Measurements from ENCODE around the gene GLRX5.

Gene GLRX5

DNA sequence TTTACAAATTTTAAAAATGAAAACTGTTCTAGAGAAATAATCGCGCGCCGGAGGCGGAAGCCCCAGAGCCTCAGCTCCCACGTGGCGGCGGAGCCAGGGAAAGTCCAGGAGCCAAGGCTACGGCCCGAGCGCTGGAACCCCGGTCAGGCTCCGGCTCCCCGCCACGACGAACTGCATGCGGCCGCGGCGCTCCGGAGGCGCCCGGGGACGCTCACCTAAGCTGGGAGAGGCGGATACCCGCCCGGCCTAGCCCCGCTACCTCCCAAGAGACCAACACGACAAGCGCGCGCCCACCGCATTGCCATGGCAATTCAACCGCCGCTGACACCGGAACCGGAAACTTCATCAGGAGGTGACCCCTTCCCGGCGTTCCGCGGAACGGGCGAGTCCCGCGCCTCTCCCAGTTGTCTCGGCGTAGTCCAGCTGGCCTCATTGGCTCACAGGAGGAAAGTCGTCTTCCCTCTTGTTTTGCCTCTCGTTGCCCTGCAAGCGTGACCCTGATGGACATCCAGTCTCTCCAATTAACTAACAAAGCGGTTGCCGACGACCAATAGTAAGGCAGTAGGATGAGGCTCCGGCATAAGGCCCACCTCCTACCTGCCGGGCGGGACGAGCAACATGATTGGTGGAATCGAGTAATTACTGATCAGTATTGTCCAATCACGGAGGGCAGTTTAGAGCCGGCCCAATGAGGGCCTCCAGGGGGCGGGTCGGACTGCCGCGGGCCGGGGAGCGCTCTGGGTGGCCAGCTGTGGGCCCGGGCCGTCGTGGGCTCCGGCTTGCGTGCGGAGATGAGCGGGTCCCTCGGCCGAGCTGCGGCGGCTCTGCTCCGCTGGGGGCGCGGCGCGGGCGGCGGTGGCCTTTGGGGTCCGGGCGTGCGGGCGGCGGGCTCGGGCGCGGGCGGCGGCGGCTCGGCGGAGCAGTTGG, at the start of gene GLRX5:
TSS of gene GLRX5 (plus strand) at position 752 of the 927 bp plus-strand sequence. CDS start at position 792, 40 bp downstream.
- peak; percentile 99 for DNase-seq (ENCODE audit: low spot score)

GRCh38 chr14:95485222-95485819, 49.5 kb upstream of the GLRX5 start:
- no peak for DNase-seq (ENCODE audit: low spot score)

- no peak for DNase-seq (ENCODE audit: low spot score)
Observed at GRCh38 chr14:95486875-95487668, 47.8 kb upstream of the GLRX5 start.

DNA sequence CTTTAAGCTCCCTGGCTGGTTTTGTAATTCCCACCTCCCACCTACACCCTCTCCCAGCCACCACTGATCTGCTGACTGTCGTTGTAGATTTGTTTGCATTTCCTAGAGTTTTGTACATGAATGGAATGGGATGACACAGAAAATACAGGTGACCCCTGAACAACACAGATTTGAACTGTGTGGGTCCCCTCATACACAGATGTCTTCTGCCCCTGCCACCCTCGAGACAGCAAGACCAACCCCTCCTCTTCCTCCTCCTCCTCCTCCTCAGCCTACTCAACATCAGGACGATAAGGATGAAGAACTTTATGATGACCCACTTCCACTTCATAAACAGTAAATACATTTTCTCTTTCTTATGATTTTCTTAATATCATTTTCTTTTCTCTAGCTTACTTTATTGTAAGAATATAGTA, 47.2 kb upstream of the GLRX5 start:
- DNase-seq (ENCODE audit: low spot score): no peak

DNA sequence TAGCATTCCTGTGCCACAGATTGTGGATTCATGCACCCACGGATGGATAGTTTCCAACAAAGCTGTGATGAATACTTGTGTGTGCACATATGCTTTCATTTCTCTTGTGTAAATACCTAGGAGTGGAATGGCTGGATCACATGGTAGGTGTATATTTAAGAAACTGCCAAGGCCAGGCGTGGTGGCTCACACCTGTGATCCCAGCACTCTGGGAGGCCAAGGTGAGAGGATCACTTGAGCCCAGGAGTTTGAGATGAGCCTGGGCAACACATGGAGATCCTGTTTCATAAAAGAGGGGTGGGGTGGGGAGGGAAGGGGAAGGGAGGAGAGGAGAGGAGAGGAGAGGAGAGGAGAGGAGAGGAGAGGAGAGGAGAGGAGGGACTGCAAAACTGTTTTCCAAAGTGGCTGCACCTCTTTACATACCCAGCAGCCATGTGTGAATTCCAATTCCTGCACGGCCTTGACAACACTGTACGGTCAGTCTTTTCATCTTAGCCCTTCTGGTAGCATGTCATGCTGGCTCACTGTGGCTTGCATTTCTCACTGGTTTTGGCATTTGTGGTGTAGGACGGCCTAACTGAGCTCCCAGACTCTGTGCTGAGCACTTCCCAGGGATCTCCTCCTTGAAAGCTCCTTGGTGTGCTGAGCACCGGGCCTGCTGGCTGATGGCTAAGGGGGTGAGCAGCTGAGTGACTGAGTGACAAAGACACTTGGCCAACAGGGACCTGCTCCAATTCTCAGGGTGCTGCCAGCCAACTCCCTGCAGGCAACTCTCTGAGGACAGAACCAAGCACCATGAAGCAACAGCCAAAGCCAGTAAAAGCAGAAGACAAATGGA, 46.3 kb upstream of the GLRX5 start:
- no peak for DNase-seq (ENCODE audit: low spot score)

- DNase-seq (ENCODE audit: low spot score): no peak
Observed at GRCh38 chr14:95489214-95490137, 45.4 kb upstream of the GLRX5 start.

DNA sequence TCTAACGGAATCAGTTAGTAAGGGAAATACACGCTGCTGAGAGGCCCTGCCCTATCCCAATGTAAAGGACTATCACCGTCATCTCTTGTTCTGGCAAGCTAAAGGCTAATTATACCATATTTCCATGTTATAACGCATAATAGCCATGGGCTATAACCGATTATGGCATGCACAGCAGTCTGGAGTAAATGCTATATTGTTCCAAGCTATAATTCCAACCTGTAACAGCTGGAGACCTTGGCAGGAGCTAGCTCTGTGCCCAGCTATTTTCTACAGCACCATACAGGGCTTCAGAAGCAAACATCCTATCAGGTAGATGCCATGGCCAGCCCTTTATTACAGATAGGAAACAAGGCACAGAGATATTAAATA, 44.7 kb upstream of the GLRX5 start:
- no peak for DNase-seq (ENCODE audit: low spot score)

GRCh38 chr14:95490727-95491451, 44.0 kb upstream of the GLRX5 start:
- no peak for DNase-seq (ENCODE audit: low spot score)

GRCh38 chr14:95491936-95492608, 42.8 kb upstream of the GLRX5 start:
- no peak for DNase-seq (ENCODE audit: low spot score)

DNA sequence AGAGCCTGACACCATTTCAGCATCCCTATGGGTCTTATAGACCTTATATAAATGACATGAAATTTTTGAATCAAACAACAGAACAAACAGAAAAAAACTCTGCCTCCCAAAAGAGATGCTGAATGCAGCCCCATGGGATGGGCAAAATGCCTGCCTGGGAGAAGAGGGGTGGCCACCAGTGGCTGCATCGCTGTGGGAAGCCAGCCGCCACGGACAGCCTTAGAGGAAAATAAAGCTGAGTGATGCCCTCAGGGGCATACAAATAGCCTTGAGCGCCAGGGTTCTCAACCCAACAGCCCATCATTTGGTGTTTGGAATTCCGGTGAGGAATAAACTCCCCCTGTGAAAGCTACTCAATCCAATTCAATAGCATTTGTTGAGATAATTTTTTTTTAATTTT, 41.3 kb upstream of the GLRX5 start:
- no peak for DNase-seq (ENCODE audit: low spot score)

DNA sequence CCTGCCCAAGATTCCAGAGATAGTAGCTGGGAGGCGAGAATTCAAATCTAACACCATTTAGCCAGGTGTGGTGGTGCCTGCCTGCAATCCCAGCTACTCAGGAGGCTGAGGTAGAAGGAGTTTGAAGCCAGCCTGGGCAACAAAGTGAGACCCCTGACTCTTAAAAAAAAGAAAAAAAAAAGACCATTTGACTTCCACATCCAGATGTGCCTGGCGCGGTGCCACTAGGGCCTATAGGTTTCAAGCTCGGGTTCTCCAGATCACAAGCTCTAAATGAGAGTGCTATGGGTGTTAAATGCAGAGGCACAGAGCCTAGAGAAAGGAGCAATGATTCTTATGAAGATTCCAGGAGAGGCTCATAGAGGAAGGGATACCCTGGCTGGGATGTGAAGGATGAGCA, 40.9 kb upstream of the GLRX5 start:
- DNase-seq (ENCODE audit: low spot score): no peak

DNA sequence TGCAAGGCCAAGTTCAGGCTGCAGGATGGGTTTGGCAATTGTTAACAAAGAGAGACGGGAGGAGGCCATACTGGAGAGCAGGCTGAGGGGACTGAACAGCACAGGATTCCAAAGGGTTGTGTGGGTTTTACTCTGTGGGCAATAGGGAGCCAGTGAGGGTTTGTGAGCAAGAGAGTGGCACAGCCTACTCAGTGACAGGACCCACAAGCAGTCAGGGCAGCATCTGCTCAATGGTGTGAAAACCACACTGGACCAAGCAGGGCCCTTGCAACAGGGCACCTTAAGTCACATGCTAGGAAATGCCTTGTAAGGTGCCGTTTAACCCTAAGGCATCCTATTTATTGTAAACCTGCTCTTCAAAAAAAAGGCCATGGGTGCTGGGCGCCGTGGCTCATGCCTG, 40.4 kb upstream of the GLRX5 start:
- DNase-seq (ENCODE audit: low spot score): no peak

DNA sequence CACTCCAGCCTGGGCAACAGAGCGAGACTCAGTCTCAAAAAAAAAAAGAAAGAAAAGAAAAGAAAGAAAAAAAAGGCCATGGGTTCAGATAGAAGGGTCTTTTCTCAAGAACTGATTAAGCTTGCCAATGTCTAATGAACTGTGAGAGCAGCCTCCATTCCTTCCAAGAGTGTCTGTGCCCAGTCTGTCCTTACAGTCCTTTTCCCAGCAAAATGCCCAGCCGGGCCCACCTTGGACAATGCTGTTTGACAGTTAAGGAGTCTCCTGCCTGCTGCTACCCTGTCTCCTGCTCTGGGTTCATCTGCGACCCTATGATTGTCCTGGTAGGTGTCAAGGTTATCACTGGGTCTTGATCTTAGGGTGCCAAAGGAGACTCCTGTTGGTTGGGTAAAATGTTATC, 39.8 kb upstream of the GLRX5 start:
- no peak for DNase-seq (ENCODE audit: low spot score)

DNA sequence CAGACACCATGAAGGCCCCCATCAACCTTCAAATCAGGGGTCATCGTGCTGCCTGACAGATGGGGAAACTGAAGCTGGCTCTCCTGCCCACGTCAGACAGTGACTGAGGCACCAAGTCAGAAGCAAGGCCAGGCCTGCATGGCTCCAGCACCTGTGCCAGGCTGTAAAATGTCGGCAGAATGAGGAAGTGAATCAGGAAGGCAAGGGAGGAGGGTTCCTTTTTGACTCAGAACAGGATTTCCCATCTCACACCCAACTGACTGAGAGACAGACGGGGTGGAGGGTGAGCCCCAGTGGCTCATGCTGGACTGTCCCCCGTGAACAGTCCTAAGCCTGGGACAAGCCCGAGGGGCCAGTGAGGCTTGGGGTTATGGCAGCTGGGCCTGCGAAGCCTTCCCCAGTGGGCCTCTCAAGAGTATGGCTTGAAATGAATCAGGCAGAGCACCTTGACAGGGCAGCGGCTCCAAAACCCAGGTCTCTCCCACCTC, 39.3 kb upstream of the GLRX5 start:
- peak; percentile 29 for DNase-seq (ENCODE audit: low spot score)

DNA sequence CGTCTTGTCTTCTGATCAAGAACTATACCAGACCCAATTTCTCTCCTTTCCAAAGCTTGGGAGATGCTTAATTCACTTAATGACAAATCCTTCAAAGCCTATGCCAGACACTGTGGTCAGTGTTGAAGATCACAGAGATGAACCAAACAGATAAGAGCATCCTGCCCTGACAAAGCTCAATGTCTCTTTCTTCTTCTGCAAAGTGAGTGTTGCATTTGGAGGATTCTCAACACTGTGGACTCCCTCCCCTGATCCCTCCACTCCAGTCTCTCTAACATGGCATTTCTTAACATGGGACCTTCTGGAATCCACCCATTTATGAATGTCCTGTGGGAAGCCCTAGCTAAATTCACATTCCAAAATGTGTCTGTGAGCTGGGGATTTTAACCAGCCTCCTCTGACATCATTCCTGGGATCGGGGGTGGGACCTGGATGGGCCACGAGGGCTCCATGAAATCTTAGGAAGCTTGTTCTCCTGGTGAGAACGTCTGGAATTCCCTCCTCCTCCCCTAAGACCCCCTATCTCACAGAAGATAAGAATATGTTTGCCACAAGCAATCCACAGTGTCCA, 38.7 kb upstream of the GLRX5 start:
- DNase-seq (ENCODE audit: low spot score): no peak

DNA sequence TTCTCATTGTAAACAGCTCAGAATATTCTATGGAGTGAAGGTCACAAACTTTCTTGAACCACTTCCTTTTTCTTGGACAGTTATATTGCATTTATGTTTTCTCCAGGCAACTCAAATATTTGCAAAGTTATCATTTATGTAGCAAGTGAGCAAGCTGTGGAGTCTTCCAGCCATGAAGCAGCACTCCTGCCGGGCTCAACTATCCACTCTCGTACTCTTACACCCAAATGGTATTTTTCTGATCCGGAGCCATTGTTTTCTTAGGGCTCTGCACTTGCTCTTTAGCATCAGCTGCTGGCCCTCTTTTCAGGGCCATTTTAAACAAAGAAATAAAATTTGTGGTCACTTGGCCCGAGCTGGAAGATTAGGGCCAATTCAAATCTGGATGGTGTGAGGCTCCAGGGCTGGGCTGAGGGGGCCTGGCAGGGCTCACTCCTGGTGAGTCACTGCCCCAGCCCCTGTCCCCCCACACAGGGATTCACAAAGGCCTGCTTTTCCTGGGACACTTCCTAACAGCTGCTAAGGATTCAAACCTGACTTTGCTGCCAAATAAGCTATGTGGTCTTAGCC, 38.1 kb upstream of the GLRX5 start:
- DNase-seq (ENCODE audit: low spot score): no peak

DNA sequence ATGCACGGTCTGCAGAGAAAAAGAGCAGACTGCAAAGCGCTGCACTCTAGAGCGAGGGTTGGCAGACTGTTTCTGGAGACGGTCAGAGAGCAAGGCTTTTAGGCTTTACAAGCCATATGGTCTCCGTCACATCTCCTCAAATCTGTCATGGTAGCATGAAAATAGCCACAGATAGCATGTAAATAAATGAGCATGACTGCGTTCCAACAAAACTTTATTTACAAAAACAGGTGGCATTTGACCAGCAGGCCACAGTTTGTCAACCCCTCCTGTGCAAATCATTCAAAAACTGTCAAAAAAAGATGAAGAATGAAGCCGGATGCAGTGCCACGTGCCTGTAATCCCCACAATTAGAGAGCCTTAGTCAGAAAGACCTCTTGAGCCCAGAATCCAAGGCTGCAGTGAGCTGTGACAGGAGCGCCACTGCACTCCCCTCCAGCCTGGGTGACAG, 37.3 kb upstream of the GLRX5 start:
- no peak for DNase-seq (ENCODE audit: low spot score)

GRCh38 chr14:95498622-95499353, 36.1 kb upstream of the GLRX5 start:
- no peak for DNase-seq (ENCODE audit: low spot score)

Data from CD4-positive, alpha-beta T cell treated with Interleukin-6 at 100 ng/mL for 8 hours (primary cell).